HG03280 (cell line): Measurements from ENCODE around the gene THSD4.
"Not testable (repeated sequence)": the region's sequence is repeated elsewhere in the genome, so short reads cannot be mapped to it uniquely, and the experiment has no call there.

Source experiments
- ATAC-seq: cut with Tn5 transposase; IDR thresholded peaks from one replicate; pipeline ENCODE4 v1.9.1; 2021; ENCODE audit warnings: mild to moderate bottlenecking, moderate library complexity; ENCODE audit not compliant: unreplicated experiment

Gene THSD4

DNA sequence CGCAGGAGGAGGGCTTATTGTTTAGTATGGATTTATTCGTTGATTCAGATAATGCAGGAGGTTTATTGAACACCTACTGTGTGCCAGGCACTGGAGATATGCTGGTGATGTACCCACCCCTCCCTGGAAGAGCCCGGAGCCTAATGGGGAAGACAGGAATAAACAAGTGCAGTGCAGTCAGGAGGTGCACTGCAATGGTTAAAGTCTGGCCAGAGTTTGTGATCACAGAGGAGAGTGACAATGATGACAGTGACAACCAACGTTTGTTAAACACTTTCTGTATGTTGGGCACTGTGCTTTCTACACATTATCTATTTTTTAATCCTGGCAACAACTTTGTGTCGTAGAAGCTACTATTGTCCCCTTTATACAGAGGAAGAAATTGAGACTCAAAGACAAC is 70.4 kb downstream of the THSD4 start:
- no peak for ATAC-seq

DNA sequence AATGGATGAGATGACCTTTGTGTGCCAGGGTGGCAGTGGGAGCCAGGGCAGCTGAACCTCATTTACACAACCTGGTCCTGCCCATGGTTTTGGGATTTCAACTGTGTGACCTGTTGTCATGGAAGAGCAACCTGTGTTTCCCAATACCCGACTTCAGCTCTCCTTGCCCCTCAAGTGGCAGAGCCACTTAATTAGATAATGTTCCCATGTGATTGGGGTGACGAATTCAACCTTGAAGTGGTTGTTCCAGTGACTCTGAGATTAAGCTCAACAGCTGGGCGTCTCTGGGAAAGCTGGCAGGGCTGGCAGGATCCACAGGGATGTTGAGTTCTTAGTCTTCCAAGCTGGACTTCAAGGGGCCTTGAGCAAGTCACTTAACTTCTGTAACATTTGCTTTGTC is 71.0 kb downstream of the THSD4 start:
- ATAC-seq = no peak

DNA sequence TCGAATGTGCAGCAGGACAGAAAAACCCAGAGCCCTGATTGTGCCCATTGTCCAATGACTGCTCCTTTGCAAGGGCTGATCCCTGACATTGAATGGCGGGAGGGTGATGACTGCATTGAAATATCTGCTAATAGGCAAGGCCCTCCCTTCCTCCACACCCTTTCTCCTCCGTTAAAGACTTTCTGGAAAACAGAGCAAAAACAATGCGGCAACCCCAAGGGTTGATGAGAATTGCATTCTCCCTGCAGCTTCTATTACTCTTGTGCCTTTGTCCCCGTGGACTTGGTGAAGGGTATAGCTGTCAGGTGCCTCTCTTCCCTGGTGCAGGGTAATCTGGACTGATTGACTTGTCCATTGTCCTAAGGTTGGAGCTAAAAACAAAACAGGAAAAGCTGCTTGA is 71.8 kb downstream of the THSD4 start:
- ATAC-seq = no peak

DNA sequence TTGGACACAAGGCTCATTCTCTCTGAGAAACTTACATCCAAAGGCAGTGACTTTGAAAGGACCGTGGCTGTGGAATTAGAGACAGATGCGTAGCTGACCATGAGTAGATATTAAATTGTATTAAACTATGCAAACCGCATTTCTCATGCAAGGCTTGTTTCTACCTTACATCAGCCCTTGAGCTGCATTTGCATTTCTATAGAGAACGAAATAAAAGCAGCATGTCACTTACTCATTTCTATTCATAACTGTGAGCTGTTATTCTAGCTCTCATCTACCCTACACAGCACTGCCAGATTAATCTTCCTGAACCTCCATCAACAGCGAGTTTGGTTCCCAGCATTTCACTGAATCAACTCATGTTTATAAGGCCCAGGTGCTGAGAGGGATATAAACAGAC is 72.3 kb downstream of the THSD4 start:
- ATAC-seq = no peak

DNA sequence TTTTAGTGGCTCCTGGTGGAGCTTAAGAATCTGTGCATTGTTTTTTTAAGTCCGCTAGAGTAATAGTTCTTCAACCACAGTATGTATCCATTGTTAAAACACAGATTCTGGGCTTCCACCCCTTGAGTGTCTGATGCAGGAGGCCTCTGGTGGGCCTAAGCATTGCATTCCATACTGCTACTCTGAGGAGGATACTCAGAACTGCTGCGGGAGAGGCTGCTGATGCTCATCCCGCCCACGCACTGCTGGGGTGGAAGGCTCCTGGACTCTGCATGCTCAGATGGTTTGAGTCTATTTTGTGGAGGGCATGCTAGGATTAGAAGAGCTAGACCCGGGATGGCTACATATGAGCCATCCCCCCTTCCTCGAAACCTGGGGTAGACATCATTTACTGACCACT is 74.4 kb downstream of the THSD4 start:
- no peak for ATAC-seq

DNA sequence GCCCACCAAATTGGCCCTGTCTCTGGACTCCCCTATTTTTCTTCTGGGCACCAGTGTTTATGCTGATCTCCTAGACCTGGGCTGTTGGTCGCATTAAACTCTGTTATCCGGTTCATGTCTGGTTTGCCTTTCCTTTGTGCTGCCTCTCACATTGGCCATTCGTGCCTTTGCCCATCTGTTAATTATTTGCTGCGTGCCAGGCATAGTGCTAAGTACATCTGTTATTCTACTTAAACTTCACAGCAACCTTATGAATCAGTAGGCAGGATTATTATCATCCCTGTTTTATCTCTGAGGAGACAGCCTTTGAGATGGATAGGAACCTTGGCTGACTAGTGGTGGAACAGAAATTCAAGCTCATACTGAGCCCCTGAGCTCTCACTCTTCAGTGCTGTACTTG is 76.0 kb downstream of the THSD4 start:
- ATAC-seq = no peak

DNA sequence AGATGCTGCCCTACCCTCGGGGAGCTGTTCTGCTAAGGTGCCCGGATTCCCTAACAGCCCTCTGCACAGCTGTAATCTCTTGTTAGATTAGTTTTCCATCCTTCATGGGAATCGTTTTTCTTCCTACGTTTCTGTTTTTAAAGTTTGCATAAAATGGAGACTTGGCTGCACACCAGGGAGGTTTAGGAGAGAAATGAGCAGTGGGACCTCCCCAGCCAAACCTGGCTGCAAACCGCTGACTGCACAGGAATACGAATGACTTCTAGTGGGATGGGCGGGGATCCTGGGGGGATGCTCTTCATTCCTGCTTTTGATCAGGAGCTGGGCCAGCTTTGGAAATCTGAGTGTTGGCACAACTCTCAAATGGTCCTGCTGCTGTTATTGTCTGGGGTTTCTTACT is 77.5 kb downstream of the THSD4 start:
- no peak for ATAC-seq

DNA sequence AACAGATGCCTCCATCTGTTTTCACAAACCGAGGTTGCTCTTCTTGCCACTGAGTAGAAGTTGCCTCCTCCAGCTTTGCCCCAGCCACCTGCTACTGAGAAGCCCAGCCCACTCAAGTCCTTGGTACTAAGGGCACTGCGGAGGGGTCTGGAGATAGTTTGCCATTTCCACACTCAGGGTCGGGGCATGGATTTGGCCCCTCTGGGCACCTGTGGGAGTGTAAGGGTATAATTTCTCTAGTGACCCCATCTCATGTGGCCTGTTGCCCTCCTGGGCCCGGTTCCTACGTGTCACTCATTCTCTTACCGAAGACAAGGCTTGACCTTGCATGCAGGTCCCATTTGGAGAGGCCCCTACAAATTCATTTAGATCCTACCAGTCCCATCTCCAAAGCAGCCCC is 79.0 kb downstream of the THSD4 start:
- ATAC-seq = no peak

DNA sequence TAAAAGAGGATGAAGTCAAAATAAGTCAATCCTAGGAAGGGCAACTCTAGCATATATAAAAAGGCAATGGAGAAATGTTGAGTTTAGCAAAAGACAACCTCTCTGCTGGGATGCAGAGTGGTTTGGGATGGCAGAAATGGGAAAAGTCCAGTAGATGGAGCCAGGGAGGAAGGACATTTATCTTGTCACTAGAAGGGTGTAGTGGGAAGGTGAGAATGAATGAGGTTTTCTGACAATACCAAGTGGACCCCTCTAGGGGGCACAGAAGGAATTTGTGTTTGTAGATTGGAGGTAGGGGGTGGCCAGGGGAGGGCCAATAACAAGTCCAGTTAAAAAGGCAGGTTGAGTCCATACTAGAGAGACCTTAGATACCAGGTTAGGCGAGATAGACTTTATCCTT is 80.0 kb downstream of the THSD4 start:
- no peak for ATAC-seq

DNA sequence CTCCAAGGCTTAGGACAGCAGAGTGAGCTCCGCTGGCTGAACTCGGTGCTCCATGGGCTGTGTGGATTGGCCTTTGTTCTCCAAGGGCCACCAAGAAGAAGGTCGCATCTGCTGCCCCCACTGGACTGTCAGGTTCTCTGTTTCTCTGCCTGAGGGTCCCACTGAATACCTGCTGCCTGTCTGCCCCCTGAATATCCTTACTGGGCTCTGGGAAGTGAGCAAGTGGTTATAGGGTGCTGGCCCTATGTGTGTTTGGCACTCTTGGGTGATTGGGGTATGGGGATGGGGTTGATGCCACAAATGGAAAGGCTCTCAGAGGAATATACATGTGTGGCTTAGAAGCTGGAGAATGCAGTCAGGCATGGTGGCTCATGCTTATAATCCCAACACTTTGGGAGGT is 82.3 kb downstream of the THSD4 start:
- ATAC-seq = no peak

DNA sequence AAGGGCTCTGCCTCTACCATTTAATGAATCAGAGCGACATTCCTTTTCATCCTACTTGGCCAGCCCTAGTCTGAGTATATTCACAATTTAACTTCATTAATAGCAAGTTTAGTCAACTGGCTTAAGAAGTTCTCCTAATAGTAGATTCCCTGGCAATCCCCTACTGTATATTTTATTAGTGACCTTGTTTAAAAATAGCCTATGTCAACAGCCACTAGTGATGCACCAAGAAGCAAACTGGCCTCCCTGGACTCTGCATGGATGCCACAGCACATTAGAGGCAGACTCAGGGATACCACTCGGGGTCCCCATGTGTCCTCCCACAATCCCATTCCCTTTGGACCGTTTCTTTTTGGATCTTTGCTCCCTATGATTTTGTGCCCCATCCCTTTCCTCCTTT is 83.6 kb downstream of the THSD4 start:
- ATAC-seq = no peak

DNA sequence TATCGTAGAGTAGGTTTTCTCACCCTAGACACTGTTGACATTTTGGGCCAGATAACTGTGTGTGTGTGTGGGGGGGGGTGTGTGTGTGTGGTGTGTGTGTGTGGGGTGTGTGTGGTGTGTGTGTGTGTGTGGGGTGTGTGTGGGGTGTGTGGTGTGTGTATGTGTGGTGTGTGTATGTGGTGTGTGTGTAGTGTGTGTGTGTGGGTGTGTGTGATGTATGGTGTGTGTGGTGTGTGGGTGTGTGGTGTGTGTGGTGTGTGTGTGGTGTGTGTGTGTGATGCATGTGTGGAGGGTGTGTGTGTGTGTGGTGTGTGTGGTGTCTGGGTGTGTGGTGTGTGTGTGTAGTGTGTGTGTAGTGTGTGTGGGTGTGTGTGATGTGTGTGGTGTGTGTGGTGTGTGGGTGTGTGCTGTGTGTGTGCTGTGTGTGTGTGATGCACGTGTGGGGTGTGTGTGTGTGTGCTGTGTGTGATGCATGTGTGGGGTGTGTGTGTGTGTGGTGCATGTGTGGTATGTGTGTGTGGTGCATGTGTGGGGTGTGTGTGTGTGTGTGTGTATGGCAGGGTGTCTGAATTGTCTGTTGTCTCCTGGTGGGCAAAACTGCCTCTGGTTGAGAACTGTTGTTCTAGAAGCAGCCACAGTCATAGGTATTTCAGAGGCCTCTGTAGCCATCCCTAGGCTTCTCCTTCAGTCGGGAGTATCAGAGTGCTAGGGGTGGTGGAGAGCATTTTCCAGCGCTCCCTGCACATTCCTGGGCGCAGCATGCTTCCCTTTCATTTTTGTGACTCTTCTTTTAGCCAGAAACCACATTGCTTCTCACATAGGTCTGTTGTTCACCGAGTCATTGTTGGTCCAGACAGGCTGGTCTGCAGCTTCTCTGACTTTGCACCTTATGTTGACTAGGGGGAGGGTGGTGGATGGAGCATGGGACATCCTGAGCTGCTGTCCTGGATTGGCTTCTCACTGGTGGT is 84.4 kb downstream of the THSD4 start:
- ATAC-seq = no peak

DNA sequence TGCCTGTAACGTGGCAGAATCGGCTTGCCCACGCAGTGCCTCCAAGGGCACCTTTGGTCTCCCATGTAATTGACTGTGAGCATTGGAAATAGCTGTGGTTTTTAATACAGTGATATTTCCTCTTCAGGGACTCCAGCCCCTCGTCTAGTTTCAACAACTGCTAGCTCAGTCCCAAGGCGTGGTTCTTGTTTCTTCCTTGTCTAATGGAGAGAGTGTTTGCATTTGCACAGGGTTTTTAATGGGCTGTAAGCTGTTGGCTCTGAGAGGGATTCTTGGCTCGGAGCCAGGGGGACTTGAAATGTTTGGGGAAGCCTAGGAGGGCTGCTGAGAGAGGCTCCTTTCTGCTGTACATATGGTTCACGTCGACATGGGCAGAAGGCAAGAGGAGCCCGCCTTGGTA is 86.2 kb downstream of the THSD4 start:
- no peak for ATAC-seq

DNA sequence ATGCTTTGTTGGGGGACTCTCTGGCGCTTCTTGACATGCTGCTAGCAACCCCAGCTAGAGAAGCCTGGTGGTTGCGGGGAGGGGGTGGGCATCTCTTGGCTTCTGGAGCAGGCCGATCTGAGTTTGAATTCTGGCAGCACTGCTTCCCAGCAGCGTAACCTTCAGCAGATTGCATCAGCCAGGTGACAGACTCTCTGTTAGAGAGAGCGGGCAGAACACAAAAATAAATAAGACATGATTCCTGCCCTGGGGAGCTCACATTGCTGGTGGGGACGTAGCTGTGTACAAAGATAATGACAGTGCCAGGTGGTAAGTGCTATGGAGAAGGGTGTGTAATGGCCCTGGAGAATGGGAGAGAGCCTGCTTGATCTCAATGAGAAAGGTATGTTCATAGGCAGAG is 87.4 kb downstream of the THSD4 start:
- no peak for ATAC-seq

DNA sequence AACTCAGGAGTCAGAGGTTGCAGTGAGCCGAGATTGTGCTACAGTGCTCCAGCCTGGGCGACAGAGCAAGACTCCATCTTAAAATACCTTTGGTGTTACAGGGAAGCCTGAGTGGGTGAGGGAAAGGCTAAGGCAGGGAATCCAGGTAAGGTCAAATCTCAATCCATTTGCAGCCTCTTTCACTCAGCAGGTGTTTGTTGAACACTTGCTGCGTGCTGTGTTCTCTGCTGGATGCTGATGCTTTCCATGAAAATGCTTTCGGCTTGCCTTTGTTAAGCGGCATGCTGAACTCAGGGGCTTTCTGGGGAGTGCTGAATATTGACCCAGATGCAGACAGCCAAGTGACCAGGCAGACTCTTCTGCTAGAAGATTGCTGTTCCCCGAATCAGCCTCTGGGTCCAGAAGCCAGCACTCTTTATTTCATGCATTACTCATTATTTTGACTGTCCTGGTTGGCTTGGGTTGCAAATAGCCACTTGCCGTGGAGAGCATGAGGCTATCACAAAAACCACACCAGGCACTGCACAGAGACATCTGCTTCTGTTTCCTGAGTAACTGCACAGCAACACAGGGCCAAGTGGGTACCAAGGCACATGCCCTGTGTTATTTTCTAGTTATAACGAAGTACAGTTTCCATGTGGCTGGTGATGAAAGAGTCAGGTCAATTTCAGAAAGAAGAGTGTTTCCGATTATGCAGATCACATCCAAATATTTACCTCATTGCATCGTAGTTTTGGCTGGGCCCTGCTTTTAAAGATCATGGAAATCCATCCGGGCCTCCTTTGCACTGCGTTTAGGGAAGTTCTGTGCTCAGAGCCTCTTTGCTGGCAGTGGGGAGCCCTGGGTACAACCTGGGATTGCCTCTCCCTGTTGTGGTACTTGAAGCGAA is 88.6 kb downstream of the THSD4 start:
- no peak for ATAC-seq

DNA sequence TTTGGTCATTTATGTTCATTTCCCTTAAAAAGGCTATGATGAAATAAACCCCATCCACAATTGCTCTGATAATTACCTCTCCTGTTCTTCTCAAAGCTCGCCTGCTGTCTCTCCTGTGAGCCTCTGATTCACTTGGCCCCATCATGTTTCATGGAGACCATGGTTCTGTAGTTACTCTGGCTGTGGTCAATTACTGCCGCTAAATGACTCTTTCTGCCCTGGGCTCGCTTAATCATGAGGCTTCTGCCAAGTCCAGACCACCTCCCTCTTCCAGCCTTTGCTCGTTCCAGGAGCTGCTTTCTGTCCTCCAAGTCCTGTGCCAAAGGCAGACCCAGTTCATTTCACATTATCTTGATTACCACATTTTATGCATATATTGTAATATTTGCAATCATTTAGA is 91.9 kb downstream of the THSD4 start:
- ATAC-seq = no peak

DNA sequence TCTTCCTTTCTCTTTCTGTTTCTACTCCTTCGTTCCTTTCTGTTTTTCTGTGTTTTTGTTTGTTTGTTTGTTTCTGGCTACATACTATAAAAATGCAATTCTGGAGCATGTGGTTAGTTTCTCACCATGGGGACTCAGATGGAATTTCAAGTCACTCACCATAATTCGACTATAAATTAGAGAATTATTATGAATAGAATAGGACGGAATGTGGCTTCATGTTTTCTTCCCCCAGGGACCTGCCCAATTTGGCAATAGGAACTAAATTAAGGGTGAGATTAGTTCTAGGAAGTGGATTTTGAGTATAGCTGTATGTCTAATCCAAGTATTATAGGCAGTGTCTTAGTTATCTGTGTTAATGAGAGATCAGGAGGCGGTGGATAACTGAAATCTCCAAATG is 96.9 kb downstream of the THSD4 start:
- no peak for ATAC-seq

DNA sequence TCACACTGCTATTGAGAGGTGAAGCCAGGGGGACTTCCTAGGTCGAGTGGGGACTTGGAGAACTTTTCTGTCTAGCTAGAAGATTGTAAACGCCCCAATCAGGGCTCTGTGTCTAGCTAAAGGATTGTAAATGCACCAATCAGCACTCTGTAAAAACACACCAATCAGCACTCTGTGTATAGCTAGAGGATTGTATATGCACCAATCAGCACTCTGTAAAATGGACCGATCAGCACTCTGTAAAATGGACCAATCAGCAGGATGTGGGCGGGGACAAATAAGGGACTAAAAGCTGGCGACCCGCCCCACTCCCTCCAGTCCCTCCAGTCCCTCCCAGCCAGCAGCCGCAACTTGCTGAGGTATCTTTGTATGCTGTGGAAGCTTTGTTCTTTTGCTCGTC is 98.7 kb downstream of the THSD4 start:
- ATAC-seq = not testable (repeated sequence)

DNA sequence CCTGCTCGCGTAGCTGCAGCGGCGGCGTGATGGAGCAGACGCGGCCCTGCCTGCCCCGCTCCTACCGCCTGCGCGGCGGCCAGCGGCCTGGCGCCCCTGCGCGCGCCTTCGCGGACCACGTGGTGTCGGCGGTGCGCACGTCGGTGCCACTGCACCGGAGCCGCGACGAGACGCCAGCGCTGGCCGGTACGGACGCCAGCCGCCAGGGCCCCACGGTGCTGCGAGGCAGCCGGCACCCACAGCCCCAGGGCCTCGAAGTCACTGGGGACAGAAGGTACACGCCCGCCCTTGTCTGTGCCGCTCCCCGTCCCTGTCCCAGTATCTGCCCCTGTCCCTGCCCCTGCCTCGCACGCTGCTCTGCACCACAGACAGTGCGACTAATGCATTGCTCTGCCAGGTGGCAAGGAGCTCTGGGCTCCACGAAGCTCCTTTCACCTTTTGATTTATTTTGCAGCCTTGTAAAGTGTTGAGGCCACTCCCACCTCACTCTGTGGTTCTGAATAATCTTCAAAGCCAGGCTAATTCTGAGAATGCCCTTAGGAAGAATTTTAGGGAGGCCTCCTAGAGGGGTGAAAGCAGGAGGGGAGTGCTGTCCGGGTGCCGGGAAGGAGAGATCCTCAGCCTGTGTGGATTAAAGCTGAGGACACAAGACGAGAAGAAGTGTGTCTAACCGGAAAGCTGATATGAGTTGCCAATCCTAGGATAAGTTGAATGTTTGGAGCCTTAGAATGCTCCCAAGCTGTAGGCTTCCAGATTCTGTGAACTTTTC is 100.0 kb downstream of the THSD4 start:
- no peak for ATAC-seq

DNA sequence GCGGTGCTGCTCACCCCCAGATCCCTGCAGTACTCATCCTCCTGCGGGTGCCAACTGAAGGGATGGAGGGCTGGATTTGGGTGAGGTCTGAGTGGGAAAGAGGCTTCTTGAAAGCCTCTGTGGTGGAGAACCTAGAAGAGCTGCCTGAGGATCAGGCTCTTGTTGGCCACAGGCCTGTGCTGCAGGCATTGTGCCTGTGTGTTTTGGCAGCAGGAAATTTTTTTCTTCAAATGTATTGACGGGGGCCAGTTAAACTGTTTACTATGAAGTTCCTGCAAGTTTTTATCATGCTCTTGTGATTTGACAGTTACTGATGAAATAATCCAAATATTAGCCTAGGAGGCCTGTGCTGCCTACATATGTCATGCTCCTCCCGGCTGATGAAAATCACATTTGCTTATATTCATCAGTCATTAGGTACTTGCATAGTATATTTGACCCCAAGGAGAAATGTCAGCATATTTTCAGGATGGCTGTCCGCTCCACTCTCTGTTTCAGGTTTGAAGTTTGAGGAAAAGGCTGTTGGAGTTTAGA is 103.1 kb downstream of the THSD4 start:
- no peak for ATAC-seq

DNA sequence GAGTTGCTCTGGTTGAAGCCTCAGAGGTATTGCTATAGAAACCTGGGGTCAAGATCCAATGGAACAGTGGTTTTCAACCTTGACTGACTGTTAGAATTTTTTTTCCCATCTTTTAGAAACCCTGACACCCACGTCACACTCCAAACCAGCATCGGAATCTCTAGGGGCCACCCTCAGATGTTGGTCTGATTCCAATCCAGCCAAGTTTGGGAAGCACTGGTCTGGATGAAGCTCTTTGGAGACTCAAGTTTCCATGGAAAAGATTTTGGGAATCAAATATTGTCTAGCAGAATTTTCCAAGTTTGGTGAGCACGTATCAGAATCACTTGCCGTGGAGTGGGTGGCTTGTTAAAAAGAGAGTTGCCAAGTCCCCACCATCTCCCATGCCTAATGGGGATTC is 103.8 kb downstream of the THSD4 start:
- ATAC-seq = no peak
